B cell (primary cell): ENCODE data around the gene PPP4C.

Experiments used
- EZH2 ChIP-seq: IDR thresholded peaks from 2 replicates; pipeline ENCODE4 v1.6.1; 2012; ENCODE audit warnings: borderline replicate concordance, low read depth, mild to moderate bottlenecking, moderate library complexity, low read length; ENCODE audit not compliant: insufficient read depth, poor library complexity, severe bottlenecking
- TF ChIP-seq, protein P1 (sequence below): fragments of 200-600 bp; IDR thresholded peaks from one replicate; pipeline ENCODE4 v1.8.0; 2022; ENCODE audit warnings: antibody characterized with exemption, mild to moderate bottlenecking

DNA sequence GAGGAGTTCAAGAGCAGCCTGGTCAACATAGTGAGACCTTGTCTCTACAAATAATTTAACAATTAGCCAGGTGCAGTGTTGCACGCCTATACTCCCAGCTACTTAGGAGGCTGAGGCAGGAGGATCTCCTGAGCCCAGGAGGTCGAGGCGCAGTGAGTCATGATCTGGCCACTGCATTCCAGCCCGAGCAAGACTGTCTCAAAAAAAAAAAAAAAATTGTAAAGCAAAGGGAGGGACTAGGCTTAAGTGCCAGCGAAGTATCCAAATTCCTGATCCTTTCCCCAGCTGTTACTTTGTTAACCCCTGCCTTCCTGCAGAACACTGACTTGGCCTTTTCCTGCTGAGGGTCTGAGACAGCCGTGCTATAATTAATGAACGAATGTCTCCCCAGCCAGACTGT, 34.9 kb downstream of the PPP4C start:
- TF ChIP-seq, protein P1, sequence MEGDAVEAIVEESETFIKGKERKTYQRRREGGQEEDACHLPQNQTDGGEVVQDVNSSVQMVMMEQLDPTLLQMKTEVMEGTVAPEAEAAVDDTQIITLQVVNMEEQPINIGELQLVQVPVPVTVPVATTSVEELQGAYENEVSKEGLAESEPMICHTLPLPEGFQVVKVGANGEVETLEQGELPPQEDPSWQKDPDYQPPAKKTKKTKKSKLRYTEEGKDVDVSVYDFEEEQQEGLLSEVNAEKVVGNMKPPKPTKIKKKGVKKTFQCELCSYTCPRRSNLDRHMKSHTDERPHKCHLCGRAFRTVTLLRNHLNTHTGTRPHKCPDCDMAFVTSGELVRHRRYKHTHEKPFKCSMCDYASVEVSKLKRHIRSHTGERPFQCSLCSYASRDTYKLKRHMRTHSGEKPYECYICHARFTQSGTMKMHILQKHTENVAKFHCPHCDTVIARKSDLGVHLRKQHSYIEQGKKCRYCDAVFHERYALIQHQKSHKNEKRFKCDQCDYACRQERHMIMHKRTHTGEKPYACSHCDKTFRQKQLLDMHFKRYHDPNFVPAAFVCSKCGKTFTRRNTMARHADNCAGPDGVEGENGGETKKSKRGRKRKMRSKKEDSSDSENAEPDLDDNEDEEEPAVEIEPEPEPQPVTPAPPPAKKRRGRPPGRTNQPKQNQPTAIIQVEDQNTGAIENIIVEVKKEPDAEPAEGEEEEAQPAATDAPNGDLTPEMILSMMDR: no peak
- TF ChIP-seq EZH2: no peak
